Sigmoid colon (tissue), 7 donors: Measurements from ENCODE around the gene LGR6. TPM values are rescaled to one million over a fixed set of nuclear protein-coding genes. Genes with fewer than 3 reads are reported as not detected.

Experiments
- DNase-seq: peaks from one replicate; pipeline ENCODE4 v3.0.0-alpha.2; 2019
- H3K27ac ChIP-seq, 4 donors: fragments of 200-600 bp; sonication (generic); one replicate each; pipeline ENCODE4 v1.5.1; 2016 to 2019; ENCODE audit warnings: mild to moderate bottlenecking in 1 of 4
- H3K27me3 ChIP-seq, 3 donors: fragments of 200-600 bp; sonication (generic); one replicate each; pipeline ENCODE4 v1.5.1; 2019; ENCODE audit warnings: mild to moderate bottlenecking in 1 of 3
- H3K36me3 ChIP-seq, 4 donors: fragments of 200-600 bp; sonication (generic); one replicate each; pipeline ENCODE4 v1.5.1; 2016 to 2019
- H3K4me1 ChIP-seq, 4 donors: fragments of 200-600 bp; sonication (generic); one replicate each; pipeline ENCODE4 v1.5.1; 2017 to 2019
- H3K4me3 ChIP-seq, 4 donors: fragments of 200-600 bp; sonication (generic); one replicate each; pipeline ENCODE4 v1.5.1; 2017 to 2019; ENCODE audit warnings: mild to moderate bottlenecking in 2 of 4, moderate library complexity in 1 of 4
- H3K9me3 ChIP-seq, 4 donors: fragments of 200-600 bp in 3 of 4; sonication (generic) in 3 of 4; one replicate each; pipeline versions ENCODE4 v1.5.1 to v1.6.1; 2013 to 2019
- EP300 ChIP-seq, 4 donors: sonication (generic); formaldehyde crosslinking; IDR thresholded peaks; one replicate each; pipeline ENCODE4 v1.6.1; 2017; ENCODE audit warnings: antibody characterized with exemption in 4 of 4
- POLR2A ChIP-seq, 2 donors: fragments of 450-650 bp; IDR thresholded peaks; one replicate each; pipeline ENCODE4 v1.6.1; 2016; ENCODE audit warnings: antibody characterized with exemption in 2 of 2, mild to moderate bottlenecking in 2 of 2, moderate library complexity in 2 of 2
- POLR2AphosphoS5 ChIP-seq, 4 donors: sonication (generic); formaldehyde crosslinking; IDR thresholded peaks; one replicate each; pipeline ENCODE4 v1.6.1; 2017; ENCODE audit warnings: antibody characterized with exemption in 4 of 4
- WGBS, 2 donors: extraction: QIAGEN DNeasy Blood & Tissue Kit; methylation state at CpG; one replicate each; pipeline ENCODE4 v1.1.7; 2013; 5-methylcytosine and 5-hydroxymethylcytosine counted together
- intact Hi-C: fragments of 100-400 bp; cut with DNase I; formaldehyde crosslinking; loops from one replicate; pipeline ENCODE4 v1.15.1; 2023
- polyA plus RNA-seq, 3 donors: library from polyadenylated mRNA; stranded (reverse); fragments of 200-250 nt; gene quantifications; one replicate each; pipeline ENCODE4 v1.2.3, GENCODE V29; 2013
- total RNA-seq, 4 donors: library from RNA; depleted of rRNA; stranded (reverse); fragments of >200 nt; gene quantifications; one replicate each; pipeline ENCODE4 v1.1.0, GENCODE V29; 2016
- TF ChIP-seq, protein P1 (sequence below), 4 experiments: fragments of 450-650 bp in 3 of 4; fragments of 200-600 bp in 1 of 4; IDR thresholded peaks; one replicate each; pipeline ENCODE4 v1.5.1; 2016 to 2019; ENCODE audit warnings: antibody characterized with exemption in 4 of 4, mild to moderate bottlenecking in 3 of 4, moderate library complexity in 2 of 4
- donor health status: healthy with polysubstance abuse.
- donor health status: Bipolar disorder and iron deficiency.
- donor health status: healthy.

LGR6 gene
- total and polyA plus RNA-seq, 7 donors: 0.14 to 1.0 (median 0.28) TPM; not detected in 4

DNA sequence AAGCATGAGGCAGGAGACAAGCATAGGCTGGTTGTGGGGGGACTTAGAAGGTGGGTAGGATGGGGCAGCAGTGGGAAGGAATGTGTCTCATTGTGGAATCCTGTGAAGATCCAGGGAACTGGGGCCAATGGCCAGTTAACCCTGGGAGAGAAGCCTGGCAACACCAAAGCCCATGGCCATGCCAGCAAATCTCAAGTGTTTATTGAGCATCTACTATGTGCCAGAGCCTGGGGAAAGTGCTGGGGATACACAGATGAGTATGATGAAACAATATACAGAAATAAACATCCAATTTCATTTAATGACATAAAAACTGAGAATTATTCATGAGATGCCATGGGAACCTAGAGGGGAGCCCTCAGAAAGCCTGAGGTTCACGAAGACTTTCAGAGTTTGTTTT is 17.4 kb downstream of the LGR6 start:
- no peak overlapping the region for H3K4me3 ChIP-seq
- no peaks in the 10 kb centered on the region for H3K36me3 ChIP-seq
- DNase-seq: no peak
- H3K4me1 ChIP-seq: peaks cover 0 to 9% (median 4%) of the 10 kb centered on the region in 4 donors
- no peaks in the 10 kb centered on the region for H3K9me3 ChIP-seq
- intact Hi-C loops: no loop called here
- peaks cover 12 to 68% (median 31%) of the 10 kb centered on the region in 3 donors for H3K27me3 ChIP-seq
- 98 to 100% methylated on average over 1 of the region's 1 CpG for WGBS, 2 donors
- TF ChIP-seq POLR2A (IDR thresholded peaks at IDR 0.05) (no peak), POLR2AphosphoS5 (IDR thresholded peaks at IDR 0.05) (no peak), EP300 (IDR thresholded peaks at IDR 0.05) (no peak)
- TF ChIP-seq, protein P1, sequence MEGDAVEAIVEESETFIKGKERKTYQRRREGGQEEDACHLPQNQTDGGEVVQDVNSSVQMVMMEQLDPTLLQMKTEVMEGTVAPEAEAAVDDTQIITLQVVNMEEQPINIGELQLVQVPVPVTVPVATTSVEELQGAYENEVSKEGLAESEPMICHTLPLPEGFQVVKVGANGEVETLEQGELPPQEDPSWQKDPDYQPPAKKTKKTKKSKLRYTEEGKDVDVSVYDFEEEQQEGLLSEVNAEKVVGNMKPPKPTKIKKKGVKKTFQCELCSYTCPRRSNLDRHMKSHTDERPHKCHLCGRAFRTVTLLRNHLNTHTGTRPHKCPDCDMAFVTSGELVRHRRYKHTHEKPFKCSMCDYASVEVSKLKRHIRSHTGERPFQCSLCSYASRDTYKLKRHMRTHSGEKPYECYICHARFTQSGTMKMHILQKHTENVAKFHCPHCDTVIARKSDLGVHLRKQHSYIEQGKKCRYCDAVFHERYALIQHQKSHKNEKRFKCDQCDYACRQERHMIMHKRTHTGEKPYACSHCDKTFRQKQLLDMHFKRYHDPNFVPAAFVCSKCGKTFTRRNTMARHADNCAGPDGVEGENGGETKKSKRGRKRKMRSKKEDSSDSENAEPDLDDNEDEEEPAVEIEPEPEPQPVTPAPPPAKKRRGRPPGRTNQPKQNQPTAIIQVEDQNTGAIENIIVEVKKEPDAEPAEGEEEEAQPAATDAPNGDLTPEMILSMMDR (IDR thresholded peaks at IDR 0.05): no peak
- no peak overlapping the region for H3K27ac ChIP-seq

- no peak for DNase-seq
- no peaks in the 10 kb centered on the region for H3K9me3 ChIP-seq
- H3K4me1 ChIP-seq: peaks cover 0 to 9% (median 4%) of the 10 kb centered on the region in 4 donors
- H3K36me3 ChIP-seq: no peaks in the 10 kb centered on the region
- no peak overlapping the region for H3K27ac ChIP-seq
- no peak overlapping the region for H3K4me3 ChIP-seq
- intact Hi-C loops: no loop called here
- 54 to 74% methylated on average over 1 of the region's 1 CpG for WGBS, 2 donors
- peaks cover 12 to 79% (median 29%) of the 10 kb centered on the region in 3 donors for H3K27me3 ChIP-seq
- TF ChIP-seq POLR2A (IDR thresholded peaks at IDR 0.05) (no peak), EP300 (IDR thresholded peaks at IDR 0.05) (no peak), POLR2AphosphoS5 (IDR thresholded peaks at IDR 0.05) (no peak)
- TF ChIP-seq, protein P1 (IDR thresholded peaks at IDR 0.05): no peak
These were observed 19.2 kb downstream of the LGR6 start for GRCh38 chr1:202212787-202213186.

DNA sequence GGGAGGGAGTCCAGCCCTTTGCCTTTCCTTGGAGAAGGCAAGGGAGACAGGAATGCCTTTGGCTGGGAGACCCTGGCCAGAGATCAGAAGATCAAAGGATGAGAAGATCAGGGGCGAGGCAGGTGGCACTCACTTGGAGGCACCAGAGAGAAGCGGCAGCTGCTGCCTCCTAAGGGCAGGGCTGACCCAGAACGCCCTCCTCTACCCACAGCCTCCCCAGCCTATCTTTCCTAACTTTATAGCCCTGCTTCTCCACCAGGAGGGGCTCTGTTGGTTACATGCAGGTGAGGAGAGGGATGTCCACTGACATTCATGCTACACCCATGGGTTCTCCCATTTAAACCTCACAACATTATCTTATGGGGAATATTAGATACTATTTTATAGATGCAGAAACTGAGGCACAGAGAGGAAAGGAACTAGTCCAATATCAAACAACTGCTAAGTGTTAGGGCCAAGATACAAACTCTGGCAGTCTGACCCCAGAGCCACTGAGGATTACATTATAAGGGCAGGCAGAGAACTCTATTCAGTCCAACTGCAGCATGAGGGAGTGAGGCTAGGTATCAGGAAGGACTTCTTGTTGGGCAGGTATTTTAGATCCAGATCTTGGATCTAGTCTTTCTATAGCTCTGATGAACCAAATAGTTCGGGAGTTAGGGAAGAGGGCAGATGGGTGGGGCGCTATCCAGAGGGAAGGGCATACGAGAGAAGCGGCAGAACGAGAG is 19.9 kb downstream of the LGR6 start:
- Histone ChIP-seq H3K4me1 (peaks cover 0 to 9% (median 4%) of the 10 kb centered on the region in 4 donors), H3K27me3 (peaks cover 12 to 72% (median 29%) of the 10 kb centered on the region in 3 donors), H3K9me3 (no peaks in the 10 kb centered on the region), H3K4me3 (peak overlapping the region in 2 of 4 donors; percentile 16 to 33), H3K36me3 (no peaks in the 10 kb centered on the region), H3K27ac (no peak overlapping the region)
- no peak for DNase-seq
- TF ChIP-seq EP300 (IDR thresholded peaks at IDR 0.05) (no peak), POLR2A (IDR thresholded peaks at IDR 0.05) (no peak), POLR2AphosphoS5 (IDR thresholded peaks at IDR 0.05) (no peak)
- TF ChIP-seq, protein P1 (IDR thresholded peaks at IDR 0.05): no peak
- intact Hi-C loops: no loop called here
- 8 to 31% methylated on average over 8 of the region's 8 CpGs for WGBS, 2 donors

GRCh38 chr1:202214089-202214843 is 20.7 kb downstream of the LGR6 start:
- Histone ChIP-seq H3K27me3 (peaks cover 12 to 72% (median 27%) of the 10 kb centered on the region in 3 donors), H3K36me3 (no peaks in the 10 kb centered on the region), H3K27ac (no peak overlapping the region), H3K4me1 (peaks cover 0 to 9% (median 4%) of the 10 kb centered on the region in 4 donors), H3K9me3 (no peaks in the 10 kb centered on the region), H3K4me3 (peak overlapping the region in 3 of 4 donors; percentile 12 to 33 (median 16))
- intact Hi-C loops: no loop called here
- no peak for DNase-seq
- WGBS, 2 donors: 3 to 5% methylated on average over 56 of the region's 56 CpGs
- TF ChIP-seq POLR2A (IDR thresholded peaks at IDR 0.05): no peak
- TF ChIP-seq, protein P1 (IDR thresholded peaks at IDR 0.05): no peak
- TF ChIP-seq POLR2AphosphoS5 (IDR thresholded peaks at IDR 0.05): no peak
- no peak for TF ChIP-seq EP300 (IDR thresholded peaks at IDR 0.05)
